ENCODE measurements around the gene MIB2. TPM values are rescaled to one million over a fixed set of nuclear protein-coding genes. Genes with fewer than 3 reads are reported as not detected.

The MIB2 gene
- total and polyA plus RNA-seq, 4 donors, result 35.5 to 80.5 (median 50.8) TPM

DNA sequence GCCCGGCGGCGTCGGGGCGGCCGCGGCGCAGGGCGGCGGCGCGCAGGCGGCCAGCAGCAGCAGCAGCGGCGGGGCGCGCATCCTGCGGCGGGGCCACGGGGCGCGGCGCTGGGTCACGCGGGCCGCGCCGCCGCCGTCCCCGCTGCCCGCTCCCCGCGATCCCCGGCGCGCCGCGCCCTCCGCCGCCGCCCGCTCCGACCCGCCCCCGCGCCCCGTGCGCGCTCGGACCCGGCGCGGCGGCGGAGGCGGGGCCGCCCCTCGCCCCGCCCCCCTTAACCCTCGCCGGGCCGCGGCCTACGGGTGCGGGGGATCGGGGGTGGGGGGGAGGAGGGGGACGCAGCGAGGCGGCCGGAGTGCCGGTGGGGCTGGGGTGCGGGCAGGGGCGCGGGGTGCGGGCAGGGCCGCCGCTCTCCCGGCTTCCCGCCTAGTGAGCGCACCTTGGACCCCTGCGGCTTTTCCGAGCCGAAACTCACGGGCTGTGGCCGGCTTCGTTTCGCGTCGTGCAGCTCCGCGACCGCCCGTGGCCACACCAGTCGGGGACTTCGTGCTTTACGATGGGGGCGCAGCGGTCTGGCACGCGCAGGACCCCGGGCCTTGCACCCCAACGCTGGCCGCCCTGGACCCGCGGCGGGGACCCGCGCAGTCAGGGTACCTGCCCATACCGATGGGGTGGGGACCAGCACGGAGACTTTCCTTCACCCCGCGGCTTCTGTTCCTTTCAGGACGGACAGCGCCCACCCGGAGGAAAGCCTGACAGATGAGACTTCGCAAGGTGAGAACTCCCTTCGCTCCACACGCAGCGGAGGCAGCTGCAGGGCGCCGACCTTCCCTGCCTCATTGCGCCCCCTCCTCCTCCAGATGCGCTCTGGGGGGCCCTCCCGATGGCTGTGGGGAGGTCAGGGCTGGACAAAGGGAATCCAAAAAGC lies 15.1 kb upstream of the MIB2 start, which contains the start of gene FNDC10:
Gene FNDC10, minus strand, starts transcription at position 201 of the 926 bp plus-strand sequence. Its CDS starts 120 bp downstream, at position 81.
- H3K9ac ChIP-seq (ENCODE audit: insufficient read depth in 1 of 2, low read length in 2 of 2), result no peak within 1 kb of the TSS
- ATAC-seq (ENCODE audit: insufficient read depth, low FRiP score) (no peak), DNase-seq (no peak)
- no peaks in the 10 kb centered on the region for H3K36me3 ChIP-seq (ENCODE audit: control insufficient read depth in 4 of 4, insufficient read depth in 4 of 4, low read length in 4 of 4)
- H3K27me3 ChIP-seq (ENCODE audit: control insufficient read depth in 3 of 3, insufficient read depth in 3 of 3, low read length in 2 of 3), result peaks cover 14 to 42% (median 28%) of the 10 kb centered on the region in 3 donors
- no peaks in the 10 kb centered on the region for H3K9me3 ChIP-seq (ENCODE audit: control insufficient read depth in 4 of 4, insufficient read depth in 3 of 4, low read length in 3 of 4)
- peak within 1 kb of the TSS; percentile 39 for H3K4me3 ChIP-seq
- WGBS, 2 donors, result 4 to 17% methylated on average over 39 to 125 of the region's 125 CpGs
- peaks cover 0 to 22% (median 0%) of the 10 kb centered on the region in 5 donors for H3K4me1 ChIP-seq (ENCODE audit: control insufficient read depth in 5 of 5, insufficient read depth in 5 of 5, low read length in 5 of 5)
- TF ChIP-seq CTCF (IDR thresholded peaks at IDR 0.05; ENCODE audit: control extremely low read depth, extremely low read depth), result no peak
- no peak within 1 kb of the TSS for H3K27ac ChIP-seq (ENCODE audit: low read depth in 1 of 2, low read length in 1 of 2)

- Histone ChIP-seq H3K4me1 (ENCODE audit: control insufficient read depth in 5 of 5, insufficient read depth in 5 of 5, low read length in 5 of 5) (peaks cover 0 to 22% (median 0%) of the 10 kb centered on the region in 5 donors), H3K36me3 (ENCODE audit: control insufficient read depth in 4 of 4, insufficient read depth in 4 of 4, low read length in 4 of 4) (no peaks in the 10 kb centered on the region), H3K9ac (ENCODE audit: insufficient read depth in 1 of 2, low read length in 2 of 2) (no peak overlapping the region), H3K4me3 (no peak overlapping the region), H3K27ac (ENCODE audit: low read depth in 1 of 2, low read length in 1 of 2) (no peak overlapping the region), H3K27me3 (ENCODE audit: control insufficient read depth in 3 of 3, insufficient read depth in 3 of 3, low read length in 2 of 3) (peaks cover 14 to 34% (median 27%) of the 10 kb centered on the region in 3 donors), H3K9me3 (ENCODE audit: control insufficient read depth in 4 of 4, insufficient read depth in 3 of 4, low read length in 3 of 4) (no peaks in the 10 kb centered on the region)
- whole genome bisulfite sequencing, 2 donors, result 72 to 82% methylated on average over 22 of the region's 22 CpGs
- no peak for ATAC-seq (ENCODE audit: insufficient read depth, low FRiP score)
- DNase-seq, result no peak
- no peak for TF ChIP-seq CTCF (IDR thresholded peaks at IDR 0.05; ENCODE audit: control extremely low read depth, extremely low read depth)
Observed at GRCh38 chr1:1600861-1601563, 14.3 kb upstream of the MIB2 start.

GRCh38 chr1:1601564-1602303 lies 13.6 kb upstream of the MIB2 start:
- no peak for ATAC-seq (ENCODE audit: insufficient read depth, low FRiP score)
- H3K27ac ChIP-seq (ENCODE audit: low read depth in 1 of 2, low read length in 1 of 2), result no peak overlapping the region
- WGBS, 2 donors, result 88 to 93% methylated on average over 15 of the region's 15 CpGs
- no peak for DNase-seq
- H3K4me3 ChIP-seq, result no peak overlapping the region
- H3K9ac ChIP-seq (ENCODE audit: insufficient read depth in 1 of 2, low read length in 2 of 2), result no peak overlapping the region
- H3K27me3 ChIP-seq (ENCODE audit: control insufficient read depth in 3 of 3, insufficient read depth in 3 of 3, low read length in 2 of 3), result peaks cover 14 to 30% (median 20%) of the 10 kb centered on the region in 3 donors
- no peak for TF ChIP-seq CTCF (IDR thresholded peaks at IDR 0.05; ENCODE audit: control extremely low read depth, extremely low read depth)
- H3K4me1 ChIP-seq (ENCODE audit: control insufficient read depth in 5 of 5, insufficient read depth in 5 of 5, low read length in 5 of 5), result peaks cover 0 to 22% (median 0%) of the 10 kb centered on the region in 5 donors
- H3K36me3 ChIP-seq (ENCODE audit: control insufficient read depth in 4 of 4, insufficient read depth in 4 of 4, low read length in 4 of 4), result no peaks in the 10 kb centered on the region
- H3K9me3 ChIP-seq (ENCODE audit: control insufficient read depth in 4 of 4, insufficient read depth in 3 of 4, low read length in 3 of 4), result no peaks in the 10 kb centered on the region
